ENCODE measurements around the gene GATB. TPM values are rescaled to one million over a fixed set of nuclear protein-coding genes. Genes with fewer than 3 reads are reported as not detected.

GATB gene
- polyA plus RNA-seq, 1 donor (not counting 4 experiments of a cell fraction or from before 2014, with no cell fraction given) = 31.0 TPM

DNA sequence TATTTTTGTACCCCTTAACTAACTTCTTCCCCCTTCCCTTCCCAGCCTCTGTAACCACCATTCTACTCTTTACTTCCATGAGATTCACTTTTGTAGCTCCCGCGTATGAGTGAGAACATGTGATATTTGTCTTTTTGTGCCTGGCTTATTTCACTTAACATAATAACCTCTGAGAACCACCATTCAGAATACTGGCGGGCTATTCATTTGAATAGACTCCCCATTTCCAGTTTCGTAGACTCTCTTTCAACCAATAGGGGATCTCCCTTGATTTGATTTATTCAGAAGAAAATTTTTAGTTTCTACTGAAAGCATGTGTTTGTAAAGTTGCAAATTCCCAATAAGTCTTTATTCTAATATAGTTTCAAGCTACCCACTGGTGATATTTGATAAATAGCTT, 117.2 kb downstream of the GATB start:
- H3K9ac ChIP-seq (ENCODE audit: control insufficient read depth, extremely low read depth, insufficient read depth, low read length) = no peak overlapping the region
- dilution Hi-C loops (cut with MboI; ENCODE audit: extremely low pct_ligation_motif_present, low sequenced_read_pairs) = no loop called here

DNA sequence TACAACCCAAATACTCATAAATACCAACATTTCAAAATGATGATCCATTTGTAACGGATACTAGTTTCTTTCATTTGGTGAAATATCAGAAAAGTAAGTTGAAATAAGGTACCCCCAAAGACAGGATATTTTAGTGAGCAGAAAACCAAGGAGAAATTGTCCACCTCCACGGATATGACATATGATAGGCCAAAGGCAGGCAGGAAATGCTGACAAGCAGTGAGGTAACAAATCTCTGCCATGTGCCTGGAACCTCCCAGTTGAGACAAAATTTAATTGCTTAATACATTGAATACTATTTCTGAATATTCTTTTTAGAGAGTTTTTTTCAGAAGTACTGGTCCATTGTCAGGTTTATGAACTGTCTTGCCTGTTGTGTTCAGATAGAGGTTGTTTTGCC, 118.8 kb downstream of the GATB start:
- Histone ChIP-seq H3K4me2 (ENCODE audit: control insufficient read depth, extremely low read depth, insufficient read depth, low read depth, low read length) (no peak overlapping the region), H3K79me2 (ENCODE audit: control insufficient read depth, insufficient read depth, low read length) (no peaks in the 10 kb centered on the region), H4K20me1 (ENCODE audit: control insufficient read depth, extremely low read depth, insufficient read depth, low read length) (no peaks in the 10 kb centered on the region), H3K27ac (ENCODE audit: control insufficient read depth, insufficient read depth, low read length) (no peak overlapping the region), H3K4me3 (ENCODE audit: control insufficient read depth in 2 of 3, extremely low read depth in 1 of 3, insufficient read depth in 2 of 3, low read depth in 1 of 3, low read length in 3 of 3) (no peak overlapping the region), H3K4me1 (ENCODE audit: control insufficient read depth, extremely low read depth, insufficient read depth, low read length) (peaks cover 4% of the 10 kb centered on the region), H3K9ac (ENCODE audit: control insufficient read depth, extremely low read depth, insufficient read depth, low read length) (no peak overlapping the region), H3K9me3 (ENCODE audit: control insufficient read depth, low read depth, low read length) (no peaks in the 10 kb centered on the region), H2AFZ (ENCODE audit: control insufficient read depth, low read length) (no peak overlapping the region), H3K9me1 (ENCODE audit: control insufficient read depth, extremely low read depth, insufficient read depth, low read length) (no peaks in the 10 kb centered on the region), H3K27me3 (ENCODE audit: control insufficient read depth, extremely low read depth, insufficient read depth, low read length) (no peaks in the 10 kb centered on the region), H3K36me3 (ENCODE audit: control insufficient read depth in 2 of 2, extremely low read depth in 1 of 2, insufficient read depth in 2 of 2, low read length in 2 of 2) (peaks cover 8 to 9% of the 10 kb centered on the region in 2 experiments)
- DNase-seq (ENCODE audit: low read depth, low spot score) = no peak
- no peak for FAIRE-seq
- TF ChIP-seq, protein P1, sequence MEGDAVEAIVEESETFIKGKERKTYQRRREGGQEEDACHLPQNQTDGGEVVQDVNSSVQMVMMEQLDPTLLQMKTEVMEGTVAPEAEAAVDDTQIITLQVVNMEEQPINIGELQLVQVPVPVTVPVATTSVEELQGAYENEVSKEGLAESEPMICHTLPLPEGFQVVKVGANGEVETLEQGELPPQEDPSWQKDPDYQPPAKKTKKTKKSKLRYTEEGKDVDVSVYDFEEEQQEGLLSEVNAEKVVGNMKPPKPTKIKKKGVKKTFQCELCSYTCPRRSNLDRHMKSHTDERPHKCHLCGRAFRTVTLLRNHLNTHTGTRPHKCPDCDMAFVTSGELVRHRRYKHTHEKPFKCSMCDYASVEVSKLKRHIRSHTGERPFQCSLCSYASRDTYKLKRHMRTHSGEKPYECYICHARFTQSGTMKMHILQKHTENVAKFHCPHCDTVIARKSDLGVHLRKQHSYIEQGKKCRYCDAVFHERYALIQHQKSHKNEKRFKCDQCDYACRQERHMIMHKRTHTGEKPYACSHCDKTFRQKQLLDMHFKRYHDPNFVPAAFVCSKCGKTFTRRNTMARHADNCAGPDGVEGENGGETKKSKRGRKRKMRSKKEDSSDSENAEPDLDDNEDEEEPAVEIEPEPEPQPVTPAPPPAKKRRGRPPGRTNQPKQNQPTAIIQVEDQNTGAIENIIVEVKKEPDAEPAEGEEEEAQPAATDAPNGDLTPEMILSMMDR (optimal IDR thresholded peaks at IDR 0.05 in 1 of 3, IDR thresholded peaks at IDR 0.05 in 1 of 3, conservative IDR thresholded peaks at IDR 0.05 in 1 of 3; ENCODE audit: extremely low read depth in 1 of 3, insufficient read depth in 2 of 3, low read length in 3 of 3) = no peak
- TF ChIP-seq EZH2 (IDR thresholded peaks at IDR 0.05; ENCODE audit: low read length) = no peak
- dilution Hi-C loops (cut with MboI; ENCODE audit: extremely low pct_ligation_motif_present, low sequenced_read_pairs) = no loop called here

More for the DNA sequence above, 117.2 kb downstream of the GATB start:
- no peaks in the 10 kb centered on the region for H4K20me1 ChIP-seq (ENCODE audit: control insufficient read depth, extremely low read depth, insufficient read depth, low read length)
- no peak overlapping the region for H3K4me3 ChIP-seq (ENCODE audit: control insufficient read depth in 2 of 3, extremely low read depth in 1 of 3, insufficient read depth in 2 of 3, low read depth in 1 of 3, low read length in 3 of 3)
- no peak overlapping the region for H3K4me2 ChIP-seq (ENCODE audit: control insufficient read depth, extremely low read depth, insufficient read depth, low read depth, low read length)
- no peak for FAIRE-seq
- H2AFZ ChIP-seq (ENCODE audit: control insufficient read depth, low read length) = no peak overlapping the region
- TF ChIP-seq, protein P1 (optimal IDR thresholded peaks at IDR 0.05 in 1 of 3, IDR thresholded peaks at IDR 0.05 in 1 of 3, conservative IDR thresholded peaks at IDR 0.05 in 1 of 3; ENCODE audit: extremely low read depth in 1 of 3, insufficient read depth in 2 of 3, low read length in 3 of 3) = no peak
- TF ChIP-seq EZH2 (IDR thresholded peaks at IDR 0.05; ENCODE audit: low read length) = no peak
- no peaks in the 10 kb centered on the region for H3K79me2 ChIP-seq (ENCODE audit: control insufficient read depth, insufficient read depth, low read length)
- H3K36me3 ChIP-seq (ENCODE audit: control insufficient read depth in 2 of 2, extremely low read depth in 1 of 2, insufficient read depth in 2 of 2, low read length in 2 of 2) = peaks cover 8 to 9% of the 10 kb centered on the region in 2 experiments
- peaks cover 4% of the 10 kb centered on the region for H3K4me1 ChIP-seq (ENCODE audit: control insufficient read depth, extremely low read depth, insufficient read depth, low read length)
- no peaks in the 10 kb centered on the region for H3K9me1 ChIP-seq (ENCODE audit: control insufficient read depth, extremely low read depth, insufficient read depth, low read length)
- no peak for DNase-seq (ENCODE audit: low read depth, low spot score)
- no peak overlapping the region for H3K27ac ChIP-seq (ENCODE audit: control insufficient read depth, insufficient read depth, low read length)
- no peaks in the 10 kb centered on the region for H3K9me3 ChIP-seq (ENCODE audit: control insufficient read depth, low read depth, low read length)
- no peaks in the 10 kb centered on the region for H3K27me3 ChIP-seq (ENCODE audit: control insufficient read depth, extremely low read depth, insufficient read depth, low read length)

All from keratinocyte (primary cell).